ENCODE data around the gene CD320. TPM values are rescaled to one million over a fixed set of nuclear protein-coding genes. Genes with fewer than 3 reads are reported as not detected.
A peak's percentile ranks its signal among the peaks of the same experiment; 100 is the strongest.

The CD320 gene
- total RNA-seq, 6 donors from 2014 or later = 10.5 to 54.0 (median 27.3) TPM

DNA sequence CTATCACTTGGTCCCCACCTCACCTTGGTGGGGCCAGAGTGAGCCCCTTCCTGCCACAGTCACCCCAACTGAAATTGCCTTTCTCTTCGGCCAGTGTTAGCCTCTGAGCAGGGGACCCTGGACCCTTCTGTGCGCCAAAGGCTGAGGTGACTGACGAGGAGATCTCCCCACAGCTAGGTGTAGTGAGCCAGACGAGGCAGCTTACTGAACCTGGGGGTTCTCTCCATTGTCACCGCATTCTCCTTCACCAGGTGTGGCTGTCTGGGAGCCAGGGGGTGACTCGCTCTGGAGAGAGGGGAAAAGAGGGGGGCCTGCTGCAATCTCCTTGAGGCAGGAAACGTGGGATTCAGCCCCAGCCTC, 14.5 kb upstream of the CD320 start:
- no peak for TF ChIP-seq EP300 (IDR thresholded peaks at IDR 0.05)
- TF ChIP-seq POLR2AphosphoS5 (IDR thresholded peaks at IDR 0.05) = no peak
- TF ChIP-seq CTCF (IDR thresholded peaks at IDR 0.05) = no peak
- TF ChIP-seq POLR2A (IDR thresholded peaks at IDR 0.05) = no peak
- no peaks in the 10 kb centered on the region for H3K27me3 ChIP-seq
- peaks cover 26 to 42% (median 32%) of the 10 kb centered on the region in 4 donors for H3K4me1 ChIP-seq
- DNase-seq = no peak
- peak overlapping the region in 2 of 4 donors; percentile 89 to 91 for H3K27ac ChIP-seq
- peak overlapping the region; percentile 57 to 82 (median 70) for H3K4me3 ChIP-seq
- 75% methylated on average over 6 of the region's 7 CpGs; no CpG with 5 or more reads in 1 of the 2 donors for WGBS, 2 donors
- H3K9me3 ChIP-seq = no peaks in the 10 kb centered on the region
- peaks cover 0 to 36% (median 19%) of the 10 kb centered on the region in 4 donors for H3K36me3 ChIP-seq
- no peak for ATAC-seq (ENCODE audit: low FRiP score in 2 of 2)

DNA sequence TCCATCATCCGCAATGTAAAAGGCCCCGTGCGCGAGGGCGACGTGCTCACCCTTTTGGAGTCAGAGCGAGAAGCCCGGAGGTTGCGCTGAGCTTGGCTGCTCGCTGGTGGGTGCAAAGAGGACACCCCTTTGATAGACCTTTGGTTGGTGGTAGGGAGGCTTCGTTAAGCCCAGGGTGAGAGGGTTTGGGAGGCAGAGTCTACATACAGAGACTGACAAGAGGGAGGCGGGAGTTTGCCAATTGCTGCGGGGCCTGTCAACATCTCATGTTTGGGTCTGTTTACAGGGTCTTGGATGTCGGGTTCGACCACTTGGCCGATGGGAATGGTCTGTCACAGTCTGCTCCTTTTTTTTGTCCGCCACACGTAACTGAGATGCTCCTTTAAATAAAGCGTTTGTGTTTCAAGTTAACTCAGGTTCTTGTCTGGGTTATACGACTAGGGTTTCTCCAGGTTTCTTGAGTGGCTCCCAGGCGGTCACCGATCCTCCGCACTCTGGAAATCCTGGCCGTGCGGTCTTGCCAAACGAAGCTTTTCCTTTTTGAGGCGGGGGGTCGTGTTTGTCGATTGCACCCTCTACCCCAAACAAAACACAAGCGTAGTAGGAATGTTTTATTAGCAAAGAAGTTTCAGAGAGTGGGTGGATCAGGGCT, 14.0 kb upstream of the CD320 start:
- Histone ChIP-seq H3K27me3 (no peaks in the 10 kb centered on the region), H3K9me3 (no peaks in the 10 kb centered on the region), H3K36me3 (peaks cover 0 to 35% (median 19%) of the 10 kb centered on the region in 4 donors), H3K4me1 (peaks cover 26 to 42% (median 32%) of the 10 kb centered on the region in 4 donors), H3K27ac (peak overlapping the region; percentile 89 to 95 (median 92)), H3K4me3 (peak overlapping the region; percentile 57 to 82 (median 70))
- no peak for TF ChIP-seq POLR2A (IDR thresholded peaks at IDR 0.05)
- no peak for TF ChIP-seq CTCF (IDR thresholded peaks at IDR 0.05)
- no peak for DNase-seq
- 18 to 23% methylated on average over 30 of the region's 30 CpGs for WGBS, 2 donors
- no peak for ATAC-seq (ENCODE audit: low FRiP score in 2 of 2)

DNA sequence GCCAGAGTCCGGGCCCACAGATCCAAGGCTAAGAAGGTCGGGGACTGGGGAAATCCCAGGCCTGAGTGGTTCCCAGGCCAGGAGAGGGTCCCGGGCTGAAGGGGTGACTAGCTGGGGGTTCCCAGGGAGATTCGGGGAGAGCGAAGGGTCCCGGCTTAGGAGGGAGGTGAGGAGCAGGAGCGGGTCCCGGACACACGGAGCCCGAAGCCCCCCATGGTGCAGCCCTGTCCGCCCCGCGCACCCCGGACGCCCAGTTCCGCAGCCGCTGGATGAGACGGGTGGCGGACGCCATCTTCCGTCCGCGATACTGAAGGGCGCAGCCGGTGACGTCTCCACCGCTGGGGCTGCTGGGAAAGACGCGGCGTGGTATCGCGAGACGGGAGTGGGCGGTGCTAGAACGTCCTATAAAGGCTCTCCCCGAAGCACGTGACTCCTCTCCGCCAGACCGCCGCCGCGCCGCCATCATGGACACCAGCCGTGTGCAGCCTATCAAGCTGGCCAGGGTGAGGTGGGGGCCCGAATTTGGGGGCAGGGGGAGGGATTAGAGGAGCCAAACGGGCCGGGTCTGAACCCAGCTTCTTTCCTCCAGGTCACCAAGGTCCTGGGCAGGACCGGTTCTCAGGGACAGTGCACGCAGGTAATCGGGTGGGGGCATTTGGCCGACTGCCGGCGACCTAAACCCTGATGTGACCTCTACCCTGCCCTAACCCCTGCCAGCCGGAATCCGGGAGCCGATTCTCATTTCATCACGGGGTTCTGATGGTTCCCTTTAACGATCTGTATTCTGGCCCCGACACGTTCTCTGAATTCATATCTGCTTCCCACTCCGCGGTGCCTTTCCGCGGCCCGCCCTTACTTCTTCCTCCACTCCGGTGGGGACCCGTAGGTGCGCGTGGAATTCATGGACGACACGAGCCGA, 13.2 kb upstream of the CD320 start, which contains the start of the genes NDUFA7 and RPS28:
NDUFA7 (minus strand) TSS at position 309 of the 919 bp plus-strand sequence; CDS start at position 292, 17 bp downstream.
RPS28 (plus strand) TSS at position 430 of the 919 bp plus-strand sequence; CDS start at position 465, 35 bp downstream.
- peak within 1 kb of the TSS; percentile 57 to 82 (median 70) for H3K4me3 ChIP-seq
- H3K27ac ChIP-seq = peak within 1 kb of the TSS; percentile 89 to 95 (median 92)
- peaks cover 34 to 42% (median 36%) of the 10 kb centered on the region in 4 donors for H3K4me1 ChIP-seq
- peaks cover 0 to 36% (median 20%) of the 10 kb centered on the region in 4 donors for H3K36me3 ChIP-seq
- peak; percentile 95 to 97 for DNase-seq
- 1% methylated on average over 42 to 60 of the region's 72 CpGs for WGBS, 2 donors
- H3K9me3 ChIP-seq = no peaks in the 10 kb centered on the region
- peak; percentile 95 to 97 for ATAC-seq (ENCODE audit: low FRiP score in 2 of 2)
- TF ChIP-seq POLR2A (IDR thresholded peaks at IDR 0.05) (peak; percentile 83 to 95 (median 89)), POLR2AphosphoS5 (IDR thresholded peaks at IDR 0.05) (peak; percentile 97 to 99), EP300 (IDR thresholded peaks at IDR 0.05) (peak in 1 of 4 donors; percentile 88), CTCF (IDR thresholded peaks at IDR 0.05) (peak in 5 of 6 experiments; percentile 40 to 86 (median 47))
- H3K27me3 ChIP-seq = no peaks in the 10 kb centered on the region

DNA sequence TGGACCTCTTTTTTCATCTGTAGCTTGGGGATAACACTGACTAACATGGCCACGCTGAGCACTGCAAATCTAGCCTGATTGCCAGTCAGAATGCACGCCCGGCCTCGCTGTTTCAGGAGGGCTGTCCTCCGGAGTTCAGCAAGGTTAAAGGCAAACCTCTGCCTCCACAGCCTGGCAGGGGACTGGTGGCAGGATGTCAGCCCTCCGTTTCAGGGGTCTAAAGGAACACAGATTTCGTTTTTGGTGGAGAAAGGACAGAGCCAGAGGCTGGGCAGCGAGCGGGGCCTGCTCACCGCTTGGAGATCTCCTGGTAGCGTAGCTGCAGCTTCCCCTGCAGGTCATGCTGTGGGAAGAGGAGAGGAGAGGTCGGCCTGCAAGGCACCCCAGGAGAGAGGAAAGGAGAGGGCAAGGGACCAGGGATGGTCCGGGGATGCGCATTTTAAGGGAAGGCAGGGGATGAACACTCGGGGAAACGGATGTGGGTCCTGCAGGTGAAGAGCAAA, 12.5 kb upstream of the CD320 start:
- H3K27ac ChIP-seq = peak overlapping the region; percentile 89 to 95 (median 92)
- H3K4me1 ChIP-seq = peaks cover 34 to 43% (median 39%) of the 10 kb centered on the region in 4 donors
- TF ChIP-seq EP300 (IDR thresholded peaks at IDR 0.05) = no peak
- TF ChIP-seq POLR2A (IDR thresholded peaks at IDR 0.05) = no peak
- TF ChIP-seq CTCF (IDR thresholded peaks at IDR 0.05) = no peak
- no peak for TF ChIP-seq POLR2AphosphoS5 (IDR thresholded peaks at IDR 0.05)
- no peaks in the 10 kb centered on the region for H3K27me3 ChIP-seq
- H3K36me3 ChIP-seq = peaks cover 0 to 39% (median 23%) of the 10 kb centered on the region in 4 donors
- DNase-seq (no peak), ATAC-seq (ENCODE audit: low FRiP score in 2 of 2) (peak; percentile 1 to 3)
- WGBS, 2 donors = 1 to 2% methylated on average over 12 to 16 of the region's 16 CpGs
- no peaks in the 10 kb centered on the region for H3K9me3 ChIP-seq
- H3K4me3 ChIP-seq = peak overlapping the region; percentile 57 to 82 (median 70)
